ENCODE measurements around the gene SLIRP.

SLIRP gene

DNA sequence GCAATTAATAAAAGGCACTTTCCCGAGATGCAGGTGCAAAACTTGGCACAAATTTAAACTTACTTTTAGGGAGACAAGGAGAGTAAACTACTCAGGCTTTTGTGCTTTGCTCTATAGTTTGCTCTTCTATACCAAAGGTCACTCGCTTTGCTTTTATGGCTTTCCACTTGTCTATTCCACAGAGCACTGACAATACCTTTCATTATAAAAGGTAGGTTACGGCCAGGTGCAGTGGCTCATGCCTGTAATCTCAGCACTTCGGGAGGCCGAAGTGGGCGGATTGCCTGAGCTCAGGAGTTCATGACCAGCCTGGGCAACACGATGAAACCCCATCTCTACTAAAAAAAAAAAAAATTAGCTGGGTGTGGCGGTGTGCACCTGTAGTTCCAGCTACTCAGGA lies 33.0 kb upstream of the SLIRP start:
- TF ChIP-seq SUZ12 (IDR thresholded peaks at IDR 0.05; ENCODE audit: extremely low read depth, insufficient read depth, insufficient read length) (no peak), YY1 (IDR thresholded peaks at IDR 0.05; ENCODE audit: insufficient read depth, insufficient read length) (no peak), ZNF274 (IDR thresholded peaks at IDR 0.05; ENCODE audit: low read depth, low read length) (no peak)
- H3K4me1 ChIP-seq (ENCODE audit: insufficient read depth, insufficient read length) = no peaks in the 10 kb centered on the region
- peaks cover 59% of the 10 kb centered on the region for H3K36me3 ChIP-seq (ENCODE audit: insufficient read depth, insufficient read length, low read length)
- no peak overlapping the region for H3K4me3 ChIP-seq (ENCODE audit: insufficient read length, low read depth)
- DNase-seq (ENCODE audit: low read depth, low spot score) = no peak
- H3K9ac ChIP-seq (ENCODE audit: insufficient read length, low read depth) = no peak overlapping the region
- no peaks in the 10 kb centered on the region for H3K27me3 ChIP-seq (ENCODE audit: insufficient read depth, insufficient read length)
- no peaks in the 10 kb centered on the region for H3K9me3 ChIP-seq (ENCODE audit: insufficient read depth, low read length)

DNA sequence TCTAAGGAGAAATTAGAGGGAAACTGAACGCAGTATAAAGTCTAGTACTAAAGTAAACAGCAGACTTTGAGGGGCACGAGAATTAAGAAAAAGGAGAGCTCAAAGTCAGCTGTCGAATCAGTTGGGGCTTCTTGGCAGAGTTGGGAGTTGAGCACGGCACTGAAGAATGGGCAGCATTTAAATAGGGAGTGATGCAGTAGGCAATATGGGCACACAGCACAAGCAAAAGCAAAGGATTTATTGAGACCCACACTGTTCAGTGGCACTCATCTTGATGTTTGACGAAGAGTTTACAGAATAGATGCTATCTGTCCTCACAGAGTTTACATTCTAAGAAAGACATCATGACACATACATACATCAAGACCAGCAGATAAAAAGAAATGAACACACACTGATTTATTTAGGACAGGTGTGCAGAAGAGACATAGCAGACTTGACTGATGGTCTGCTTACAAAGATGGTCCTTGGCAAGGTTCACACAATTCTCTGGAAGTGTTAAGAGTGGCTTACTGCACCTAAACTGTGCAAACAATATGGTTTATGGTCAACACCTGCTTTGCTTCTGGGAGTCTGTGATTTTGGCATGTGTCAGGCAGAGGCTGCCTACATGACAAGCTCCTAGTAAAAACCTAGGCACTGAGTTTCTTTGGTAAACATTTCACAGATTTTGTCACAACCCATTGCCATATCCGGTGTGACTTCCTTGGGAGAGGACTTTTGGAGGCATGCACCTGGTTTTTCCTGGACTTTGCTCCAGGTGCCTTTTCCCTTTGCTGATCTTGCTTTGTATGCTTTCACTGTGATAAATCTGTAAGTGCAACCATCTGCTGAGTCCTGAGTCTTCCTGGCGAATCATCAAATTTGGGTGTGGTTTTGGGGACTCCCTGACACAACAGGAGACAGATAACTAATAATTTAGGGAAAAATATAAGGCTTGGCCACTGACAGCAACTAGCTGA lies 26.4 kb upstream of the SLIRP start:
- Histone ChIP-seq H3K36me3 (ENCODE audit: insufficient read depth, insufficient read length, low read length) (peaks cover 40% of the 10 kb centered on the region), H3K4me1 (ENCODE audit: insufficient read depth, insufficient read length) (no peaks in the 10 kb centered on the region), H3K27me3 (ENCODE audit: insufficient read depth, insufficient read length) (no peaks in the 10 kb centered on the region), H3K4me3 (ENCODE audit: insufficient read length, low read depth) (no peak overlapping the region), H3K9me3 (ENCODE audit: insufficient read depth, low read length) (no peaks in the 10 kb centered on the region), H3K9ac (ENCODE audit: insufficient read length, low read depth) (no peak overlapping the region)
- DNase-seq (ENCODE audit: low read depth, low spot score) = no peak
- TF ChIP-seq SUZ12 (IDR thresholded peaks at IDR 0.05; ENCODE audit: extremely low read depth, insufficient read depth, insufficient read length) = no peak
- TF ChIP-seq YY1 (IDR thresholded peaks at IDR 0.05; ENCODE audit: insufficient read depth, insufficient read length) = no peak
- no peak for TF ChIP-seq ZNF274 (IDR thresholded peaks at IDR 0.05; ENCODE audit: low read depth, low read length)

DNA sequence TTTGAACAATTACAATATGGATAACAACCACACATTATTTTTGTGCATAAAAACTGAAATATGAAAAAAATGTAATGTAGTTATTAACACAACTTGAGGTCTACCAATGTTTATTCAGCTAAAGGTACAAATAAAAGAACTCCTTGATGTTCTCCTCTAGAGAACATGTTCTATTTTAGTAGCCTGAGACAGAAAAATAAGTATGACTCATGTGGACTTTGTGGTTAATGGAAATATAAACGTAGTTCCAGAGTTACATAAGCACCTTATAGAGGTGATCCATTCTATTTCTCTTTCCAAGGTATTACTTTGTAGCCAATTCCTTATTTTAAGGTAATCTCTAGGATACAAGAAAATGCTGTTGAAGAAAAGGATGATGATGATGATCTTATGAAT lies 25.7 kb upstream of the SLIRP start:
- Histone ChIP-seq H3K36me3 (ENCODE audit: insufficient read depth, insufficient read length, low read length) (peaks cover 46% of the 10 kb centered on the region), H3K4me1 (ENCODE audit: insufficient read depth, insufficient read length) (no peaks in the 10 kb centered on the region), H3K9me3 (ENCODE audit: insufficient read depth, low read length) (no peaks in the 10 kb centered on the region), H3K27me3 (ENCODE audit: insufficient read depth, insufficient read length) (no peaks in the 10 kb centered on the region), H3K9ac (ENCODE audit: insufficient read length, low read depth) (no peak overlapping the region), H3K4me3 (ENCODE audit: insufficient read length, low read depth) (no peak overlapping the region)
- DNase-seq (ENCODE audit: low read depth, low spot score) = no peak
- no peak for TF ChIP-seq SUZ12 (IDR thresholded peaks at IDR 0.05; ENCODE audit: extremely low read depth, insufficient read depth, insufficient read length)
- TF ChIP-seq YY1 (IDR thresholded peaks at IDR 0.05; ENCODE audit: insufficient read depth, insufficient read length) = no peak
- no peak for TF ChIP-seq ZNF274 (IDR thresholded peaks at IDR 0.05; ENCODE audit: low read depth, low read length)

DNA sequence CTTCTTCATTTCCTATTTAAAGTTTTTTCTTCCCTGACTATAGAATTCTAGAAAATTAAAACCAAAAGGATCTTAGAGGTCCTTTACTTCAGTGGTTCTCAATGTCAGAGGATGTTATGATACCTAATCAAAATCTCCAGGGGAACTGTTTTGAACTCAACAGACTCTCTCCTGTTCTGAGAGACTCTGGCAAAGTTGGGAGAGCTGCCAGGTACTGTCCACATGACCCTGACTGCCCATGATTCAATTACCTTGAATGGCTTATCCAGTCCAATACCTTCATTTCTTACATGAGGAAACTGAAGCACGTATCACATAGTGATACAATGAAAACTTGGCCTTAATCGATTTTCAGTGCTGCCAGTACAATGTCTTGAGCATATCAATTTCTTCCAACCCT lies 16.6 kb upstream of the SLIRP start:
- Histone ChIP-seq H3K36me3 (ENCODE audit: insufficient read depth, insufficient read length, low read length) (peaks cover 49% of the 10 kb centered on the region), H3K27me3 (ENCODE audit: insufficient read depth, insufficient read length) (no peaks in the 10 kb centered on the region), H3K9me3 (ENCODE audit: insufficient read depth, low read length) (no peaks in the 10 kb centered on the region), H3K9ac (ENCODE audit: insufficient read length, low read depth) (no peak overlapping the region), H3K4me3 (ENCODE audit: insufficient read length, low read depth) (no peak overlapping the region), H3K4me1 (ENCODE audit: insufficient read depth, insufficient read length) (no peaks in the 10 kb centered on the region)
- no peak for TF ChIP-seq YY1 (IDR thresholded peaks at IDR 0.05; ENCODE audit: insufficient read depth, insufficient read length)
- TF ChIP-seq SUZ12 (IDR thresholded peaks at IDR 0.05; ENCODE audit: extremely low read depth, insufficient read depth, insufficient read length) = no peak
- TF ChIP-seq ZNF274 (IDR thresholded peaks at IDR 0.05; ENCODE audit: low read depth, low read length) = no peak
- DNase-seq (ENCODE audit: low read depth, low spot score) = no peak

DNA sequence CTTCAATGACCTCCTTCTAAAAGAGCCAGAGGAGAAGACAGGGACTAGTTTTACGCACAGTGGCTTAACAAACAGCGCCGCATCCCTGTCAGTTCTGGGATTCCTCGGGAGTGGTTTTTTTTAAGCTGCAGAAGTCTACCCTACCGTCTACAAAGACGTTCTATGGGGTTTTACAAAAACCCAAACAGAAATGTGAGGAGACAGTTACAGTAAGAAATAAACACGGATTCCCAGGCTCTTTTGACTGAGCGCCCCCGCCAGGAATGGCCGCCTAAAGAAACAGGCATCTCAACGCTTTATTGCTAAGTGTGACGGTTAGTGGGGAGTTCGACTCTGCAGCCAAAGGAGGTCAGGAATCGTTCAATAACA lies 564 bp upstream of the SLIRP start:
- Histone ChIP-seq H3K4me1 (ENCODE audit: insufficient read depth, insufficient read length) (no peaks in the 10 kb centered on the region), H3K9ac (ENCODE audit: insufficient read length, low read depth) (peak overlapping the region; percentile 95), H3K4me3 (ENCODE audit: insufficient read length, low read depth) (peak overlapping the region; percentile 99), H3K27me3 (ENCODE audit: insufficient read depth, insufficient read length) (no peaks in the 10 kb centered on the region), H3K9me3 (ENCODE audit: insufficient read depth, low read length) (no peaks in the 10 kb centered on the region), H3K36me3 (ENCODE audit: insufficient read depth, insufficient read length, low read length) (peaks cover 46% of the 10 kb centered on the region)
- no peak for TF ChIP-seq SUZ12 (IDR thresholded peaks at IDR 0.05; ENCODE audit: extremely low read depth, insufficient read depth, insufficient read length)
- no peak for TF ChIP-seq ZNF274 (IDR thresholded peaks at IDR 0.05; ENCODE audit: low read depth, low read length)
- no peak for TF ChIP-seq YY1 (IDR thresholded peaks at IDR 0.05; ENCODE audit: insufficient read depth, insufficient read length)
- DNase-seq (ENCODE audit: low read depth, low spot score) = peak; percentile 6

DNA sequence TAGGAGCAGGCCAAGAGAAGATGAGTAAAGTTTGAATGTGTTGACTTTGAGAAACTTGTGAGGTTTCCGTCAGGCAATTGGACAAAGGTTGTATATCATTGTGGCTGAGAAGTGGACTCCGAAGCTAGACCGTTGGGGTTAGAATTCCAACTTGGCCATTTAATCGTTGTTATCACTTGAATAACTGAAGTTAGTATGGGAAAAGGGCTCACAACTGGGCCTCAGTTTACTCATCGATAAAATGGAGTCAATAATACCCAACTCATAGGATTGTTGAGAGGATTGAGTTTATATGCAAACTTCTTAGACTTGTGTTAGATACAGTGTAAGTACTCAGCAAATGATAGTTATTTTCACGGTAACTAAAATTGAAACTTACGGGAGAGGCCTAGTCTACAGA lies 846 bp downstream of the SLIRP start:
- no peaks in the 10 kb centered on the region for H3K27me3 ChIP-seq (ENCODE audit: insufficient read depth, insufficient read length)
- no peaks in the 10 kb centered on the region for H3K4me1 ChIP-seq (ENCODE audit: insufficient read depth, insufficient read length)
- no peak for DNase-seq (ENCODE audit: low read depth, low spot score)
- TF ChIP-seq SUZ12 (IDR thresholded peaks at IDR 0.05; ENCODE audit: extremely low read depth, insufficient read depth, insufficient read length) = no peak
- no peak for TF ChIP-seq ZNF274 (IDR thresholded peaks at IDR 0.05; ENCODE audit: low read depth, low read length)
- no peak for TF ChIP-seq YY1 (IDR thresholded peaks at IDR 0.05; ENCODE audit: insufficient read depth, insufficient read length)
- H3K9ac ChIP-seq (ENCODE audit: insufficient read length, low read depth) = peak overlapping the region; percentile 95
- H3K9me3 ChIP-seq (ENCODE audit: insufficient read depth, low read length) = no peaks in the 10 kb centered on the region
- peaks cover 50% of the 10 kb centered on the region for H3K36me3 ChIP-seq (ENCODE audit: insufficient read depth, insufficient read length, low read length)
- H3K4me3 ChIP-seq (ENCODE audit: insufficient read length, low read depth) = peak overlapping the region; percentile 99

DNA sequence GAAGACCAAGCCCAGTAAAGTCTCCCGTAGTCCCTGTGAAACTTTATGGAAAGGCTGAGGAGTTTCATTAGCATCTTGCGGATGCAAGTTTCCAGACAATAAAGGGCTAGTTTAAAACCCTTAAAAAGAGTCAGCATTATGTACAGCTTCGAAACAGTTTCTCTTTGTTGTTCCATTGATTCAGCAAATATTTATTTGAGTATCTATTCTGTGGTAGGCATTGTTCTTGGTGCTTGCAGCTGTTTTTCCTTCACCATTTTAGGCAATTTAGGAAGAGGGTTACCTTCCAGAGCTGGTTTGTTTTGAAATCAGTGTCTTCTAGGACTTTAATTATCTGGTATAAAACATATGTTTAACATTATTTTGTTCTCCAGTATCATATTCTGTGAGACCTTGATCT lies 1.5 kb downstream of the SLIRP start:
- DNase-seq (ENCODE audit: low read depth, low spot score) = no peak
- Histone ChIP-seq H3K4me3 (ENCODE audit: insufficient read length, low read depth) (peak overlapping the region; percentile 99), H3K4me1 (ENCODE audit: insufficient read depth, insufficient read length) (no peaks in the 10 kb centered on the region), H3K27me3 (ENCODE audit: insufficient read depth, insufficient read length) (no peaks in the 10 kb centered on the region), H3K36me3 (ENCODE audit: insufficient read depth, insufficient read length, low read length) (peaks cover 50% of the 10 kb centered on the region), H3K9ac (ENCODE audit: insufficient read length, low read depth) (peak overlapping the region; percentile 95), H3K9me3 (ENCODE audit: insufficient read depth, low read length) (no peaks in the 10 kb centered on the region)
- TF ChIP-seq SUZ12 (IDR thresholded peaks at IDR 0.05; ENCODE audit: extremely low read depth, insufficient read depth, insufficient read length) (no peak), ZNF274 (IDR thresholded peaks at IDR 0.05; ENCODE audit: low read depth, low read length) (no peak), YY1 (IDR thresholded peaks at IDR 0.05; ENCODE audit: insufficient read depth, insufficient read length) (no peak)

All from NT2/D1 (cell line).